Thoracic aorta (tissue), 2 donors: ENCODE data around the gene PPP6R2. TPM values are rescaled to one million over a fixed set of nuclear protein-coding genes. Genes with fewer than 3 reads are reported as not detected.

Experiments used
- ATAC-seq: fragments of 150-250 bp; one replicate; pipeline ENCODE4 v1.8.0; 2017; ENCODE audit warnings: low read depth; ENCODE audit not compliant: insufficient number of reproducible peaks, low FRiP score
- DNase-seq: peaks from one replicate; pipeline ENCODE4 v3.0.0-alpha.2; 2020; ENCODE audit warnings: low spot score
- H3K27ac ChIP-seq, 2 donors: fragments of 200-600 bp; sonication (generic); 1 replicate in 1 of 2; 2 replicates in 1 of 2; pipeline ENCODE4 v1.5.1; 2016; ENCODE audit warnings: mild to moderate bottlenecking in 2 of 2, moderate library complexity in 2 of 2
- H3K27me3 ChIP-seq: fragments of 200-600 bp; sonication (generic); replicated peaks from 2 replicates; pipeline ENCODE4 v1.6.0; 2016; ENCODE audit warnings: mild to moderate bottlenecking; ENCODE audit not compliant: insufficient read depth
- H3K36me3 ChIP-seq: fragments of 200-600 bp; sonication (generic); one replicate; pipeline ENCODE4 v1.5.1; 2016
- H3K4me1 ChIP-seq, 2 donors: fragments of 200-600 bp; sonication (generic); 1 replicate in 1 of 2; 2 replicates in 1 of 2; pipeline versions ENCODE4 v1.5.1 to v1.6.0; 2016; ENCODE audit warnings: low read depth in 2 of 2, mild to moderate bottlenecking in 1 of 2; ENCODE audit not compliant: control insufficient read depth in 1 of 2
- H3K4me3 ChIP-seq: fragments of 200-600 bp; sonication (generic); 2 replicates; pipeline ENCODE4 v1.5.1; 2016; ENCODE audit warnings: mild to moderate bottlenecking
- H3K9me3 ChIP-seq: fragments of 200-600 bp; sonication (generic); 2 replicates; pipeline ENCODE4 v1.5.1; 2016
- CTCF ChIP-seq: fragments of 200-600 bp; sonication (generic); IDR thresholded peaks from one replicate; pipeline ENCODE4 v1.5.1; 2019; ENCODE audit warnings: antibody characterized with exemption
- total RNA-seq, 2 donors: library from RNA; depleted of rRNA; stranded (reverse); fragments of >200 nt; gene quantifications; one replicate each; pipeline versions ENCODE4 v1.1.0 to v1.2.3, GENCODE V29; 2016

Gene PPP6R2
- total RNA-seq, 2 donors from 2014 or later = 61.2 to 73.6 TPM

GRCh38 chr22:50488006-50488677 lies 145.0 kb downstream of the PPP6R2 start:
- Histone ChIP-seq H3K27ac (no peak overlapping the region), H3K4me1 (no peaks in the 10 kb centered on the region), H3K36me3 (no peaks in the 10 kb centered on the region), H3K27me3 (no peaks in the 10 kb centered on the region), H3K4me3 (no peak overlapping the region), H3K9me3 (no peaks in the 10 kb centered on the region)
- ATAC-seq = no peak
- DNase-seq = no peak
- TF ChIP-seq CTCF = no peak

GRCh38 chr22:50488886-50489285 lies 145.8 kb downstream of the PPP6R2 start:
- no peak for TF ChIP-seq CTCF
- no peak for ATAC-seq
- H3K4me3 ChIP-seq = no peak overlapping the region
- DNase-seq = no peak
- no peaks in the 10 kb centered on the region for H3K27me3 ChIP-seq
- no peaks in the 10 kb centered on the region for H3K9me3 ChIP-seq
- no peaks in the 10 kb centered on the region for H3K4me1 ChIP-seq
- no peaks in the 10 kb centered on the region for H3K36me3 ChIP-seq
- no peak overlapping the region for H3K27ac ChIP-seq

- Histone ChIP-seq H3K36me3 (no peaks in the 10 kb centered on the region), H3K27me3 (no peaks in the 10 kb centered on the region), H3K4me1 (no peaks in the 10 kb centered on the region), H3K9me3 (no peaks in the 10 kb centered on the region), H3K4me3 (no peak overlapping the region), H3K27ac (no peak overlapping the region)
- no peak for ATAC-seq
- no peak for DNase-seq
- TF ChIP-seq CTCF = no peak
Measured at GRCh38 chr22:50489363-50490243, 146.5 kb downstream of the PPP6R2 start.

GRCh38 chr22:50490531-50491308 lies 147.6 kb downstream of the PPP6R2 start:
- ATAC-seq = no peak

More at GRCh38 chr22:50490531-50491308, 147.6 kb downstream of the PPP6R2 start:
- H3K9me3 ChIP-seq = no peaks in the 10 kb centered on the region
- no peak for TF ChIP-seq CTCF
- DNase-seq = no peak
- no peaks in the 10 kb centered on the region for H3K36me3 ChIP-seq
- no peaks in the 10 kb centered on the region for H3K27me3 ChIP-seq
- H3K27ac ChIP-seq = no peak overlapping the region
- no peak overlapping the region for H3K4me3 ChIP-seq
- H3K4me1 ChIP-seq = no peaks in the 10 kb centered on the region

Other genes with a start within 250 kb of the PPP6R2 start
- 1 to 10 TPM; 2.5 to 4.1 TPM for gene PANX2, start 172.6 kb upstream of the PPP6R2 start, total RNA-seq
- gene TRABD, start 157.4 kb upstream of the PPP6R2 start, total RNA-seq = 10 to 100 TPM; 31.7 to 40.6 TPM
- gene SELENOO, start 142.3 kb upstream of the PPP6R2 start, total RNA-seq = 10 to 100 TPM; 25.6 to 41.0 TPM
- 10 to 100 TPM; 52.3 to 80.1 TPM for gene TUBGCP6, start 98.3 kb upstream of the PPP6R2 start, total RNA-seq
- 10 to 100 TPM; 55.2 to 60.0 TPM for gene HDAC10, start 92.1 kb upstream of the PPP6R2 start, total RNA-seq
- 10 to 100 TPM in 1 of 2 donors, 1 to 10 TPM in 1; 8.9 to 10.4 TPM for gene MAPK12, start 81.6 kb upstream of the PPP6R2 start, total RNA-seq
- 1 to 10 TPM; 5.8 to 8.8 TPM for gene MAPK11, start 72.9 kb upstream of the PPP6R2 start, total RNA-seq
- gene PLXNB2, start 35.7 kb upstream of the PPP6R2 start, total RNA-seq = 100 to 1,000 TPM; 169 to 218 TPM
- gene DENND6B, start 16.3 kb upstream of the PPP6R2 start, total RNA-seq = 1 to 10 TPM; 4.2 to 6.0 TPM
- 10 to 100 TPM; 72.9 to 99.9 TPM for gene SBF1, start 131.7 kb downstream of the PPP6R2 start, total RNA-seq
- gene ADM2, start 138.2 kb downstream of the PPP6R2 start, total RNA-seq = under 1 TPM in 1 of 2 donors, not detected in 1; 0.14 TPM
- not detected for gene MIOX, start 143.5 kb downstream of the PPP6R2 start, total RNA-seq
- 10 to 100 TPM; 61.9 to 87.6 TPM for gene LMF2, start 164.4 kb downstream of the PPP6R2 start, total RNA-seq
- gene NCAPH2, start 164.9 kb downstream of the PPP6R2 start, total RNA-seq = 10 to 100 TPM; 40.8 to 50.4 TPM
- 1 to 10 TPM; 3.5 to 4.5 TPM for gene SCO2, start 182.3 kb downstream of the PPP6R2 start, total RNA-seq
- gene TYMP, start 186.7 kb downstream of the PPP6R2 start, total RNA-seq = 10 to 100 TPM; 90.4 to 95.7 TPM
- gene KLHDC7B, start 202.6 kb downstream of the PPP6R2 start, total RNA-seq = not detected
- gene SYCE3, start 219.6 kb downstream of the PPP6R2 start, total RNA-seq = not detected
- 10 to 100 TPM; 14.6 to 21.4 TPM for gene CPT1B, start 235.1 kb downstream of the PPP6R2 start, total RNA-seq
- gene CHKB, start 239.5 kb downstream of the PPP6R2 start, total RNA-seq = 10 to 100 TPM; 52.6 to 78.7 TPM